Smooth muscle cell (in vitro differentiated cells): ENCODE measurements around the gene CARD14. TPM values are rescaled to one million over a fixed set of nuclear protein-coding genes. Genes with fewer than 3 reads are reported as not detected.

ENCODE experiments used
- DNase-seq: peaks from one replicate; lab custom pipeline; 2025; ENCODE audit not compliant: unreplicated experiment; lab: John Stamatoyannopoulos, UW
- H2AFZ ChIP-seq: fragments of 200-600 bp; sonication (generic); 2 replicates; pipeline ENCODE4 v1.6.0; 2016; ENCODE audit warnings: antibody characterized with exemption, low read depth, mild to moderate bottlenecking
- H3F3A ChIP-seq: fragments of 200-600 bp; sonication (generic); 2 replicates; pipeline ENCODE4 v1.6.0; 2017; ENCODE audit warnings: antibody characterized with exemption, low read depth
- H3K27ac ChIP-seq: fragments of 200-600 bp; sonication (generic); 2 replicates; pipeline ENCODE4 v1.5.1; 2016; ENCODE audit warnings: low read depth, mild to moderate bottlenecking
- H3K27me3 ChIP-seq: fragments of 200-600 bp; sonication (generic); 2 replicates; pipeline ENCODE4 v1.6.1; 2016; ENCODE audit warnings: low read depth, mild to moderate bottlenecking
- H3K36me3 ChIP-seq: fragments of 200-600 bp; sonication (generic); 2 replicates; pipeline ENCODE4 v1.5.1; 2016; ENCODE audit warnings: low read depth
- H3K4me1 ChIP-seq: fragments of 200-600 bp; sonication (generic); 2 replicates; pipeline ENCODE4 v1.5.1; 2016; ENCODE audit warnings: low read depth
- H3K4me2 ChIP-seq: fragments of 200-600 bp; sonication (generic); 2 replicates; pipeline ENCODE4 v1.6.0; 2016; ENCODE audit warnings: mild to moderate bottlenecking
- H3K4me3 ChIP-seq: fragments of 200-600 bp; sonication (generic); 2 replicates; pipeline ENCODE4 v1.5.1; 2016; ENCODE audit warnings: mild to moderate bottlenecking
- H3K79me2 ChIP-seq: fragments of 200-600 bp; sonication (generic); 2 replicates; pipeline ENCODE4 v1.6.0; 2016; ENCODE audit warnings: low read depth, mild to moderate bottlenecking
- H3K9ac ChIP-seq: fragments of 200-600 bp; sonication (generic); 2 replicates; pipeline ENCODE4 v1.6.0; 2016; ENCODE audit warnings: low read depth
- H3K9me3 ChIP-seq: fragments of 200-600 bp; sonication (generic); replicated peaks from 2 replicates; pipeline ENCODE4 v1.5.1; 2016; ENCODE audit warnings: low read depth
- H4K20me1 ChIP-seq: fragments of 200-600 bp; sonication (generic); 2 replicates; pipeline ENCODE4 v1.6.0; 2016; ENCODE audit warnings: low read depth
- WGBS: methylation state at CpG from one replicate; pipeline ENCODE4 v1.1.7; 2016; ENCODE audit warnings: low lambda C conversion rate; 5-methylcytosine and 5-hydroxymethylcytosine counted together
- polyA plus RNA-seq: library from polyadenylated mRNA; unstranded; fragments of >200 nt; fragmentation: Nextera tagmentation; extraction: Ambion mirVana; gene quantifications from 2 replicates; pipeline ENCODE4 v1.2.1, GENCODE V29; 2016
- total RNA-seq: library from RNA; depleted of rRNA; stranded (reverse); fragments of >200 nt; gene quantifications from 2 replicates; pipeline ENCODE4 v1.2.3, GENCODE V29; 2014
- TF ChIP-seq, protein P1 (sequence below): fragments of 200-600 bp; sonication (generic); IDR thresholded peaks from 2 replicates; pipeline ENCODE4 v1.5.1; 2017; ENCODE audit warnings: borderline replicate concordance, mild to moderate bottlenecking, antibody characterized with exemption; ENCODE audit not compliant: insufficient read depth, poor library complexity, severe bottlenecking

CARD14 gene
- total and polyA plus RNA-seq, 2 experiments from 2014 or later: 1.0 to 1.8 TPM

DNA sequence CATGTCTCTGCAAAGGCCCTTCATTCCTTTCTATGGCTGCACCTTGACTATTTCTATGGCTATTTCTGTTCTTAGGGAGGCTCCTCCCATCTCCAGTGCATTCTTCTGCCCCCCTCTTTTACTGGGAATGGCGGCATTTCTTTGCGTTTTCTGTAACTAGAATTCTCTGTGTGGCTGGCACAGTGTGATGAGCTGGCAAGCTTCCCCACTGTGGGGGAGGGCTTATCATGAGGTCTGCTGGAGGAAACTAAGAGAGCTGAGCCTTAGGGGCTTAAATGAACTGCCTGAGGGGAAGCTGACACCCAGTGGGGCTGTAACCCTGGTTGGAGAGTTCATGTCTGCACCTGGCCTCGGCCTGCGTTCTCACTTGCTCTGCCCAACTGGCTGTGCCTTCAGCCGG, 1.5 kb upstream of the CARD14 start:
- no peaks in the 10 kb centered on the region for H3K27me3 ChIP-seq
- H3K4me3 ChIP-seq: no peak overlapping the region
- no peaks in the 10 kb centered on the region for H3F3A ChIP-seq
- H3K9ac ChIP-seq: no peak overlapping the region
- H3K4me2 ChIP-seq: no peak overlapping the region
- no peaks in the 10 kb centered on the region for H3K79me2 ChIP-seq
- H3K4me1 ChIP-seq: no peaks in the 10 kb centered on the region
- H2AFZ ChIP-seq: peak overlapping the region; percentile 71
- no peaks in the 10 kb centered on the region for H3K9me3 ChIP-seq
- DNase-seq: no peak
- WGBS: 44% methylated on average over 5 of the region's 5 CpGs
- no peak overlapping the region for H3K27ac ChIP-seq
- H3K36me3 ChIP-seq: no peaks in the 10 kb centered on the region
- TF ChIP-seq, protein P1, sequence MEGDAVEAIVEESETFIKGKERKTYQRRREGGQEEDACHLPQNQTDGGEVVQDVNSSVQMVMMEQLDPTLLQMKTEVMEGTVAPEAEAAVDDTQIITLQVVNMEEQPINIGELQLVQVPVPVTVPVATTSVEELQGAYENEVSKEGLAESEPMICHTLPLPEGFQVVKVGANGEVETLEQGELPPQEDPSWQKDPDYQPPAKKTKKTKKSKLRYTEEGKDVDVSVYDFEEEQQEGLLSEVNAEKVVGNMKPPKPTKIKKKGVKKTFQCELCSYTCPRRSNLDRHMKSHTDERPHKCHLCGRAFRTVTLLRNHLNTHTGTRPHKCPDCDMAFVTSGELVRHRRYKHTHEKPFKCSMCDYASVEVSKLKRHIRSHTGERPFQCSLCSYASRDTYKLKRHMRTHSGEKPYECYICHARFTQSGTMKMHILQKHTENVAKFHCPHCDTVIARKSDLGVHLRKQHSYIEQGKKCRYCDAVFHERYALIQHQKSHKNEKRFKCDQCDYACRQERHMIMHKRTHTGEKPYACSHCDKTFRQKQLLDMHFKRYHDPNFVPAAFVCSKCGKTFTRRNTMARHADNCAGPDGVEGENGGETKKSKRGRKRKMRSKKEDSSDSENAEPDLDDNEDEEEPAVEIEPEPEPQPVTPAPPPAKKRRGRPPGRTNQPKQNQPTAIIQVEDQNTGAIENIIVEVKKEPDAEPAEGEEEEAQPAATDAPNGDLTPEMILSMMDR: no peak
- no peaks in the 10 kb centered on the region for H4K20me1 ChIP-seq

DNA sequence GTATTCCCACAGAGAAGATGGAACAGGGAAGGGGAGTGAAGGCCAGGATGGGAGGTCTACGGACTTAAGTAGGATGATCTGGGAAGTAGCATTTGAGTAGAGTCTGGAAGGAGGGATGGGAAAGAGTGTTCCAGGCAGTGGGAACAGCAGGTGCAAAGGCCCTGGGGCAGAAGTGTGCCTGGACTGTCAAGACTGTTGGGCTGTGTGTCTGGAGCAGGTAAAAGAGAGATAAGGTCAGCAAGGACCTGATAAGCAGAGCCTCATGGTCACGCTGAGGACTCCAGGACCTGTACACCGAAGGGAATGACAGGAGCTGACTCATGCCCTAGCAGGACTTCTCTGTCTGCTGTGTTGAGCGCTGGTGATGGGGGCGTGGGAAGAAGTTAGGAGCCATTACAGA, 723 bp upstream of the CARD14 start:
- no peaks in the 10 kb centered on the region for H3K4me1 ChIP-seq
- TF ChIP-seq, protein P1: no peak
- H3K27me3 ChIP-seq: no peaks in the 10 kb centered on the region
- no peaks in the 10 kb centered on the region for H3F3A ChIP-seq
- no peaks in the 10 kb centered on the region for H3K79me2 ChIP-seq
- H3K4me2 ChIP-seq: no peak overlapping the region
- no peak overlapping the region for H3K9ac ChIP-seq
- no peak overlapping the region for H2AFZ ChIP-seq
- no peak overlapping the region for H3K27ac ChIP-seq
- no peaks in the 10 kb centered on the region for H4K20me1 ChIP-seq
- WGBS: 81% methylated on average over 5 of the region's 5 CpGs
- DNase-seq: no peak
- no peaks in the 10 kb centered on the region for H3K9me3 ChIP-seq
- no peaks in the 10 kb centered on the region for H3K36me3 ChIP-seq
- H3K4me3 ChIP-seq: no peak overlapping the region

DNA sequence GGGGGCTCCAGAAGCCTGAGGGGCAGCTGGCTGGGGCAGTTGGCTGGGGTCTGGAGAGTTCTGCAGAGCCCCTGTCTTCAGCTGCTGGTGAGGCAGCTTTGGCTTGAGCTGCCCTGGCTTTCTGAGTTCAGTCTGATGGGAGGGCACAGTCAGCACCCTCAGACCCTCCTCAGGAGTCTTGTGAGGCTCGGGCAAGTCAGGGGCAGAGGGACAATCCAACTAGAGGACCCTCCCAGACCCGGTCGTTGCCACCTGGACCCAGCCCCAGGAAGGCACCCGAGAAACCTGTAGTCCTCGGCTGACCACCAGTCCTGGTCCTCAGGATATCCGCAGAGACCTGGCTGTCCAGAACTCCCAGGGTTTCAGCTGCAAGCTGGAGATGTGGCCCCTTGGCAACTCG, 1.9 kb downstream of the CARD14 start:
- Histone ChIP-seq H3K36me3 (no peaks in the 10 kb centered on the region), H3K4me2 (no peak overlapping the region), H4K20me1 (no peaks in the 10 kb centered on the region), H3F3A (no peaks in the 10 kb centered on the region), H3K79me2 (no peaks in the 10 kb centered on the region), H3K27ac (no peak overlapping the region), H3K9ac (no peak overlapping the region), H3K4me1 (no peaks in the 10 kb centered on the region), H3K4me3 (no peak overlapping the region), H3K27me3 (no peaks in the 10 kb centered on the region), H2AFZ (no peak overlapping the region), H3K9me3 (no peaks in the 10 kb centered on the region)
- DNase-seq: no peak
- TF ChIP-seq, protein P1: no peak
- 90% methylated on average over 7 of the region's 7 CpGs for WGBS

DNA sequence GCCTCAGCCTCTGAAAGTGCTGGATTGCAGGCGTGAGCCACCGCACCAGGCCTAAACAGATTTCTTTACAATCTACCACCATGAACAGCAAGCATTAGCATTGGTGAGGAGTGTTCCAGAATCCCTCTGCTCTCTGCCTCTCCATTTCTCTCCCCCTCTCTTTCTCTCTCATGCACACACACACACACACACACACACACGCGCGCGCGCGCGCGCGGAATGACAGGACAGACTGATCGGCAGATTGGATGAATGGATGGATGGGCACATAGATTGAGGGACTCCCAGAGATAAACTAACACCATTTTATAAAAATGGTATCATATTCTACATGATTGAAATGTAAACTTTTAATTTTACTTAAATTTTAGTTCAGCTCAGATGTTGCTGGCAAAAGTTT, 3.3 kb downstream of the CARD14 start:
- no peaks in the 10 kb centered on the region for H3F3A ChIP-seq
- no peak overlapping the region for H3K4me2 ChIP-seq
- no peaks in the 10 kb centered on the region for H3K36me3 ChIP-seq
- H3K4me1 ChIP-seq: no peaks in the 10 kb centered on the region
- no peak overlapping the region for H3K9ac ChIP-seq
- H2AFZ ChIP-seq: no peak overlapping the region
- H3K9me3 ChIP-seq: no peaks in the 10 kb centered on the region
- no peak overlapping the region for H3K27ac ChIP-seq
- no peaks in the 10 kb centered on the region for H3K79me2 ChIP-seq
- no peaks in the 10 kb centered on the region for H4K20me1 ChIP-seq
- TF ChIP-seq, protein P1: no peak
- H3K4me3 ChIP-seq: no peak overlapping the region
- H3K27me3 ChIP-seq: no peaks in the 10 kb centered on the region
- WGBS: 86% methylated on average over 12 of the region's 12 CpGs
- DNase-seq: no peak
